ENCODE results near the gene ZNF791.
"Not testable (repeated sequence)": the region's sequence is repeated elsewhere in the genome, so short reads cannot be mapped to it uniquely, and the experiment has no call there.

The ZNF791 gene

DNA sequence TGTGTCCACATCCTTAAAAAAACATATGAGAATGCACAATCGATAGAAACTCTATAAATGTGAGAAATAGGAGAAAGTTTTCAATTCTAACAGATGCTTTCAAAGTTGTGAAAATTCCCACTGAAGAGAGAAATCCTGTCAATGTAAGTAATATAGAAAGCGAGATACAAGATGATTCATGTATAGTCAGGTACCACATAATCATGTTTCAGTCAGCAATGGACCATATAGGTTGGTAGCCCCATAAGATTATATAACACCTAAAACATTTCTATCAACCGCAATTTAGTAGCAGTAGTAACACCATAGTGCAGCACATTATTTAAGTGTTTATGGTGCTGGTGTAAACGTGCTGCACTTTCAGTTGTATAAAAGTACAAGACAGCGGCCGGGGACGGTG, 18.5 kb downstream of the ZNF791 start:
- DNase-seq (ENCODE audit: low spot score) = no peak

DNA sequence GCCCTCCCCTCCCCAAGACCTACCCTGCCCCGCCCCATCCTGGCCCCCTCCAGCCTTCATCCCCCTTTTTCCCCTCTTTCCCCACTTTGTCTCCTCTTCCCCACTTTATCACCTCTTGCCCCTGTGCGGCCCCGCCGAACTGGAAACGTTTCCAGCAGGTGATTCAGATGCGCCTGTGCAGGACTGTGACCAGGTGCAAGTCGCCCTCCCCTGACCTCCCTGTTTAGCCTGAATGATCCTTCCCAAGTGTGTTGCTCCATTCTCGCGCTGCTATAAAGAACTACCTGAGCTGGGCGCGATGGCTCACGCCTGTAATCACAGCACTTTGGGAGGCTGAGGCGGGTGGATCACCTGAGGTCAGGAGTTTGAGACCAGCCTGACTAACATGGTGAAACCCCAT, 25.9 kb downstream of the ZNF791 start:
- no peak for DNase-seq (ENCODE audit: low spot score)

DNA sequence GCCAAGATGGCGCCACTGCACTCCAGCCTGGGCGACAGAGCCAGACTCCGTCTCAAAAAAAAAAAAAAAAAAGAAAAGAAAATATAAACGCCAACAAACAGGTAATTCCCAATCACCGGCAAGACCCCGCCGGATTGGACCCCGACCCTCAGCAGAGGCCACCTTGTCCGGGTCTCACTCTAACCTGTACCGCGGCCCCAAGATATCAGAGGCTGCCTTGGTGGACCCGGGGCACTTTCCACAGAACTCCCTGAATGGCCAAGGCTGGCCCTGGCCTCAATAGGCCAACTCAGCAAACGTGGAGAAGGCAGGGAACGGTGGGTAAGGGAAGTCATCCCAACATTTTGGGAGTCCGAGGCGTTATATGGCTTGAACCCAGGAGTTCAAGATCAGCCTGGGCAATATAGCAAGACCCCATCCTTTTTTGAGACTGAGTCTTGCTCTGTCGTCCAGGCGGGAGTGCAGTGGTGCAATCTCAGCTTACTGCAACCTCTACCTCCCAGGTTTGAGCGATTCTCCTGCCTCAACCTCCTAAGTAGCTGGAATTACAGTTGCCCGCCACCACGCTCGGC, 28.0 kb downstream of the ZNF791 start:
- DNase-seq (ENCODE audit: low spot score) = no peak

DNA sequence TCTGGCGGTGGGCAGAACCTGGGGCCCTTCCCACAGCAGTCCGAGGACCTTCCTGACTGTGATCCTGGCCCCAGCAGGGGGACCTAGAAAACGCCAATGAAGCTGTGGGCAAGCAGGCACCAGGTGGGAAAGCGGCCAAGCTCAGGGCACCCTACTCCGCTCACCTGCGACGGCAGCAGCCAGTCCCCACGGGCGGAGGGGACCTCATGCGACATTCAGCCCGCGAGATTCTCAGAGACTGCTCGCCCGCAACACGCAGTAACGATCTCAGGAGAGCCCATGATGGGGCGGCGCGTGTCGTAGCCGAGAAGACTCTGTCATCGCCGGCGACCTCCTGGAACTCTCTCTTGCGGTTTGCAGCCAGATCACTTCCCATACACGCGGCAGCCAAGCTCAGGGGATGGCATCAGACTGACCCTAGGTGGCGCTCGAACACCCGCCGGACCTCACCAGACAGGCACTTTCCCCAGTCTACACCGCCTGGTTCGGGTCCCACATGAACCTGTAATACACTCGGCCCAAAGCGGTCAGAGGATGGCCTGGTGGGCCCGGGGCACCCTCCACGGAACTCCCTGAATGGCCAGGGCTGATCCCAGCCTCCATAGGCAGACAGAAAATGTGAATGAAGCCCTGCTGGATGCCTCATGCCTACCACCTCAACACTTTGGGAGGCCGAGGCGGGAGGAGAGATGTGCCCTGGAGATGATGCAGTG, 29.3 kb downstream of the ZNF791 start:
- peak; percentile 92 for DNase-seq (ENCODE audit: low spot score)

DNA sequence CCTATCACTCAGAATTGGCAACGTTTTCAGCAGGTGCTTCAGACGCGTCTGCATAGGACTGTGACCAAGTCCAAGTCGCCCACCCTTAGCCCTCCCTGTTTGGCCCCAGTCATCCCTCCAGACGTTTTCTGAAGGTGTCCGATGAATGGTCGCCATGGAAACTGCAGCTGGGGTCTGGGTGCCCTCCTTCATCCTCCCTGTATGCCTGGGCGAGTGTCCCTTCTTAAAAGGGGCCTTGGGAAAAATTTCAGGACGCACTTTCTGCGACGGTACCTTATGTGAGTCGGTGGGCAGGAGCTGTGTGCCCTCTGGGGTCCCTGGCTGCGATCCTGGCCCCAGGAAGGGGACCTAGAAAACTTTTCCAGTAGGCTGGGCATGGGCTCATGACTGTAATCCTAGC, 30.7 kb downstream of the ZNF791 start:
- no peak for DNase-seq (ENCODE audit: low spot score)

DNA sequence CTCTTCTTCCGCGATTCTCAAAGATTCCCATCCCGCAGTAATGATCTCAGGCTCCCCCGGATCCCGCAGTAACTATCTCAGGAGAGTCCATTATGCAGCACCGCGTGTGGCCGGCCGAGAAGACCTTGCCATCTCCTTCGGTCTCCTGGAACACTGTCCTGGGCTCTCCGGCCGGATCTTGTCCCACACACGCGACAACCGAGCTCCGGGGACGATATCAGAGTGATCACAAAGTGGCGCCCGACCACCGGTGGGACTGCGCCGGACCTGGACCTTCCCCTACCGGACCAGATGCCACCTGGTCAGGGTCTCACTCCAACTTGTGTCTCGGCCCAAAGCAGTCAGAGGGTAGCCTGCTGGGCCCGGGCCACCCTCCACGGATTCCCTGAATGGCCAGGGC, 31.8 kb downstream of the ZNF791 start:
- DNase-seq (ENCODE audit: low spot score) = no peak

DNA sequence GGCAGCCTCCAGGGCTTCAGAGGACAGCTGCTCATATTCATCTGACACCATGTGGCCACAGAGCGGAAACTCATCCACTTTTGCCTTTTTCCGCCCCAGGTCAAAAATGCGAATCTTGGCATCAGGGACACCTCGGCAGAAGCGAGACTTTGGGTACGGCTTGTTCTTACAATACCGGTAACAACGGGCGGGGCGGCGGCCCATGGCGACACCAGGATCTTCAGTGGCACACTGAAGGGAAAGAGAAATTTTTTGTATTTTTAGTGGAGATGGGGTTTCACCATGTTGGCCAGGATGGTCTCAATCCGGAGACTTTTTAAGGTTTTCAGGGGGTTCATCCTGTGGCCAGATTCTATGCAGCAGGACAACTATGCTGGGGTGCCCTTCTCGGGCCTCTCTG, 33.0 kb downstream of the ZNF791 start:
- not testable (repeated sequence) for DNase-seq (ENCODE audit: low spot score)

DNA sequence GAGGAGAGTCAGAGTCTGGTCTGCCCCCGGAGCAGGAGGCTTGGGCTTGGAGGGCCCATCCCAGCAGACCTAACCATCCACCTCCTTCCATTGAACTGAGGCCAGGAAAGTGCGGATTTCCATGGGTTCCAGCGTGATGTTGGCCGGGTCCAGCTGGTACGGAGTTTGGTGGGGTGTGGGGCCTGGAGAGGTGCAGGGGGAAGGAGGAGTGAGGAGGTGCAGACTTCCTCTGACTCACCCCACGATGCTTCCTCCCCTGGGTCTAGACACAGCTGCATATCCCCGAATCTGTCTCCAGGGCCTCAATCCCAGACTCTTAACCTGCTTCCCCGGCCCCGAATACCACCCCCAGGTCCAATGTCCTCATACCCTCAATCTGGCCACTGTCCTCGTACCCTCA, 35.8 kb downstream of the ZNF791 start:
- no peak for DNase-seq (ENCODE audit: low spot score)

DNA sequence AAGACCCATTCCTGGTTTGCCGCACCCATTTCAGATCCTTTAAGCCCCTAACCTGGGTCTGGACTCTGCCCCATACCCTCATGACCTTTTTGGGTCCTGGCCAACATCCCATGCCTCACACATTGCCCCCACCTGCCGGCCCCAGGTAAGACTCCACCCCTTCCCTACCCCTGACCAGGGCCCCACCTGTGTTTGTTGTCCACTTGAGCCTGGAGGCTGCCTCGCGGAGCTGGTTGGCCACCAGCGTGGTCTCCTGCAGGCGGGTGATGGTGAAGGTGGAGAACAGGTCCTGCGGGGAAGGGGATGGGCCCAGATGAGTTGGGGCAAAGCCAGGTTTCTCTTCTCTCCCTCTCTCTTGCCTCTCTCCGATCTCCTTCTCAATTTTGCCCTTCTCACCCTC, 36.3 kb downstream of the ZNF791 start:
- no peak for DNase-seq (ENCODE audit: low spot score)

DNA sequence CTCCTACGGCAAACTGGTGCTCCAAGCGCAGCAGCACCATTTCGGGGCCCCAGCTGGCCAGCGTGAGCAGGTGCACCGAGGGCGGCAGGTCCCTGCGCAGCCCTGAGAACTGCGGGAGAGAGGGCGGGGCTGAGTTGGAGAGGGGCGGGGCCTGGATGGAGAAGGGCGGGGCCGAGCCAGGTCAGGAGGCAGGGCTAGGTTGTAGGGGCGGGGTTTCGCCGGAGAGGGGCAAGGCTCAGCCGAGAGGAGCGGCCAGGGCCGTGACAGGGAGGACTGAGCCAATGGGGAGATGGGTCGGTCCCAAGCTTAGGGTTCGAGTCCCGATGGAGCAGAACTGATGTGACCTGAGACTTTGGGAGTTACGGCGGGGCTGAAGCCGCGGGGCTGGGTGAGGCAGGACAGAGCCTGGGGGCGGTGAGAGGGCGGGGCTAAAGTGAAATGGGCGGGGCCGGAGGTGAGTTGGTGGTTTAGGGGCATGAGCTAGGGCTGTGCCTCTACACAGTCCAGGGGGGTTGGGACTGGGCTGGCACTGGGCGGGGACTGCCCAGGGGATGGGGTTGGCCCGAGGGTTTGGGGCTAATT, 36.9 kb downstream of the ZNF791 start:
- DNase-seq (ENCODE audit: low spot score) = peak; percentile 92

DNA sequence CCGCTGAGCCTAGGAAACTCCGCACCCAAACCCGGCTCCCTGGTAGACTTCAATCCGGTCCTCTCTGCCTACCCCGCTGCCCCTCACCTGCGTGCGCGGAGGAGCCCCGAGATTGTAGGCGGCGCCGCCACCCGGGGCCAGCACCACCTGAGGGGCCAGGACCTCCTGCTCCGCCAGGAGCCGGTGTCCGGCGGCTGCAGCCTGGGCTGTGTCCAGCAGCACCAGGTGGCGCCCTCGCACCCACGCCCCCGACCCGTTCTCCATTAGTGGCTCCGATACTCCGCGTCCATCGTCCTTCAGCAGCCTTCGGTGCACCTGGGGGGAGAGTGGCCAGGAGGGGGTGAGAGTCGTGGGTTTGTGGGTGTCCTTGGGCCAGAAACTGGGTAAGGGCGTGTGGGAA, 37.4 kb downstream of the ZNF791 start:
- peak; percentile 82 for DNase-seq (ENCODE audit: low spot score)

DNA sequence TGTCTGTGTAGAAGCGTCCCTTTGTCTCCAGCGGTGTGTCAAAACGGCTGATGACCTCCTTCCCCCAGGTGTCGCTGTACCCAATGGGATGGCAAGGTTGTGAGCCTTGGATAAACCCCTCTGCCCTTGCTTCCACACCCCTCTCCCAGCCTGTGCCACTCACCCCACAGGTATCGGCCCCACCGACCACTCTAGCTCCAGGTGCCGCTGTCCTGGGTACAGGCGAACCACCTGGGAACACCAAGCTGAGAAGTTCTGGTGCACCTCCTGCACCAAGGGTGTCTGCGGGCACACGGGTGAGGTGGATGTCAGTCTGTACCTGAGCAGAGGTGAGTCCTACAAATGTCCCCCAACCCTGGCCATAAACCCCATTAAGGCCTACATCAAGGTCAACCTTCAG, 39.2 kb downstream of the ZNF791 start:
- no peak for DNase-seq (ENCODE audit: low spot score)

DNA sequence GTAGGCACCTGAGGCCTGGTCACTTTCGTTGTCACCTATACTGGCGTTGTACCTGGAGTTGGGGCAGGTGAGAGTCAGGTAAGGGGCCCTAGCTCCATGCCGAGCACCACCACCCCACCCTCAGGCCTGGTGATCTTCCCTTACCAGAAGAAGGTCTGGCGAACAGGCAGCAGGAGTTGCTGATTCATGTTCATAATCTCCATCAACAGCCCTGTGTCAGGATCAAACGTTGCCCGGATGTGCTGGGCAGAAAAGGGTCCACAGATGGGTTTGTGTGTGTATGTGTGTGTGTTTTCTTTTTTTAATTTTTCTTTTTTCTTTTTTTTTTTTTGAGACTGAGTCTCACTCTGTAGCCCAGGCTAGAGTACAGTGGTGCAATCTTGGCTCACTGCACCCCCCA, 41.5 kb downstream of the ZNF791 start:
- DNase-seq (ENCODE audit: low spot score) = no peak

DNA sequence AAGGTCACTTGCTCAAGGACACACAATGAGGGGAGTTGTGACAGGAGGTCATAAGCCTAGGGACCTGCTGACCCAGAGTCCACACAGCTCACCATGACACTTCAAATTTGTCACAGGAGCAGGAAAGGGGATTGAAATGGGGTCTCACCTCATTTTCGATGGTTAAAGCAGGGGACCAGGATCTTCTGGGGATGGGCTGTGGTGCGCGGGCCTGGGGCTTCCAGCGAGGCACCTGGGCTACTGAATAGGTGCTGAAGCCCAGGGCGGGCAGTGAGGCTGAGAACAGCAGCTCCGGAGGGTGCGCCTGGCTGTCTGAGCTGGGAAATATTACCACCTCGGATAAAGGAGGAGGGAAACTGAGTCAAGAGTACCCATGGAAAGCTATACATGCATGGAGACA, 44.8 kb downstream of the ZNF791 start:
- no peak for DNase-seq (ENCODE audit: low spot score)

DNA sequence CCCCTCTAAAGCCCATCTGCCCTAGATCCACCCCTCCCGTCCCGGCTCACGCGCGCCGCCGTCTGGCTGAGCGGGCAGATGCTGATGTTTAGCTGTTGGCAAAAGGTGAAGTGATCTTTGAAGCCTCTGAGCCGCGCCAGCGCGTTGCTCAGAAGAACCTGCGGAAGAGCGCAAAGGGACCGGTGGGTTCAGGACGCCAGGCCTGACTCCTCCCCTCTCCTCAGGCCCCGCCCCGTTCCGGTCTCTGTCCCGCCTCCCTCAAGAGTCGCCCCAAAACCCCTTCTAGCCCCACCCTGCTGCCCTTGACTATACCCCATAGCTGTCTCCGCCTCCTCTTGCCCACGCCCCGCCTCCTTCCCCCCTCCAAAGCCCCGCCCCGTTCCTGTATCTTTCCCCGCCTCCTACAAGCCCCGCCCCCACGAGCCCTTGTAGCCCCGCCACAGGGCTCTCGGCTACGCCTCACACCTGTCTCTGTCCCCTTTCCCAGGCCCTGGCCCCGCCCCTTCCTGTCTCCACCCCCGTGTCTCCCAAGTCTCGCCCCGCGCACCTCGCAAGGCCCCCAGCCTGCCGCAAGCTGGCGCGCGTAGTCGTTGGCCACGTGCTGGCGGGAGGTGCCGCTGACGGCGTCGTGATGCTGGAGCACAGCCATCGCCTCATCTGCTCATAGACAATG, 46.3 kb downstream of the ZNF791 start:
- DNase-seq (ENCODE audit: low spot score) = peak; percentile 90

DNA sequence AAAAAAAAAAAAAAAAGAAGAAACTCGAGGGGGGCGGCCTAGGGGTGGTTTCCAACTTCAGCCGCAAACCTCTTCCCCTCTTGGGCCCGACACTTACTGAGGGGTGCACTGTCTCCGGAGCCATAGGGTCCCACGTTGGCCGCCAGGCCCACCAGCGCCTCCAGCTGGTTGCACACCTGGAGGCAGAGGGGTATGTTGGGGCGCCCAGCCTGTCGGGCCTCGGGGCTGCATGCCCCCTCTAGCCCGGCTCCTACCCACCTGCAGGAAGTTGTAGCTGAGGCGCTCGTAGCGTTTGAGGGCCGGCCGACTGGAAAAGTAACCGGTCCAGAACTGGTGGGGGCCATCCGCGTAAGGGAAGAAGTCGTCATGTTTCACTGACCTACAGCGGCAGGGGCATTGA, 47.2 kb downstream of the ZNF791 start:
- peak; percentile 41 for DNase-seq (ENCODE audit: low spot score)

DNA sequence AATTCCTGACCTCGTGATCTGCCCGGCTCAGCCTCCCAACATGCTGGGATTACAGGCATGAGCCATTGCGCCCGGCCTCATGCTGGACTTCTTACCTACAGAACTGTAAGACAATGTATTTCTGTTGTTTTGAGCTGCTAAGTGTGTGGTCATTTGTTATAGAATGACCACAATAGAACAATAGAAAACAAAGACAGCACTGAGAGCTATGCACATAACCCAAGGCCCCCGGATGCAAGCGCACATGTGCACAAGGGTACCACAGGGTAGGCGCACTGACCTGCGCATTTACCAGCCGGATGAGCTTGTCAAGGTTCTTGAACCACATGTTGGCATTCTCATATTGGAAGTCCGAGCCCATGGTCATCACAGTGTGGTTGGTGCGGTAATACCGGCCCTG, 50.3 kb downstream of the ZNF791 start:
- DNase-seq (ENCODE audit: low spot score) = no peak

DNA sequence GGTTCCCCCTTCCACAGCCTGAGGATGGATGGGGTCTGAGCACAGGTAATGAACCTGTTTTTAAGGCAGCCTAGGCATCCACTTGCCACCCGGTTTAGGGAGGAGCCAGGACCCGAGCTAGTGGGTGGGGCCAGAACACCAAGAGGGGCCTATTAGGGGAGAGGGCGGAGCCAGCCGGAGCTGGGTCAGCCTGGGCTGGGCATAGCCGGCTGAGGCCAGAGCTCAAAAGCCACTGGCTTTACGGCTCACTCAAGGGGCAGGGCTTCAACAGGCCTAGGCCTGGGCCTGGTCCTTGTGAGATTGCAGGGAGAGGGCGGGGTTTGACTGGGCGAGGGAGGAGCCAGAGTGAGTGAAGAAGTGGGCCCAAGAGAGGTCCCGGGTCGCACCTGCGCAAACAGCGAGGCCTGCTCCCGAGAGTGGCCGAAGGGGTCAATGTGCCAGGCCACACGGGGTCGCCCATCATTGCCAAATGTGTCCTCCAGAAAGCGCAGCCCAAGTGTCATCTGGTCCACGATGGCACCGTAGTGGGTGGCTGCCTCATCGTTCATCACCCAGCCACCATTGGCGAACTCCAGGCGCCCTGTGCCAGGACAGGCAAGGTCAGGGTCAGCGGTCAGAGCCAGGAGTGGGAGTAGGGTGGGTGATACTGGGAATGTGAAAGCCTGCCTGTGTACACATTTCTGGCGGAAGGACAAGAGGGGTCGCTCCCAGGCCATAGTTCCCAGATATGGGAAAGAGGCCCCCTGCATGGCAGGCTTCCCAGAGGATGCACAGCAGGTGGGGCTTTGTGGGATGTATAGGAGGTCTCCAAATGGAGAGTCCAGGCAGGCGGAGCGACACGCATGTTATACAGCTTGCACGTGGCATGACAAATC, 53.9 kb downstream of the ZNF791 start:
- DNase-seq (ENCODE audit: low spot score) = peak; percentile 91

DNA sequence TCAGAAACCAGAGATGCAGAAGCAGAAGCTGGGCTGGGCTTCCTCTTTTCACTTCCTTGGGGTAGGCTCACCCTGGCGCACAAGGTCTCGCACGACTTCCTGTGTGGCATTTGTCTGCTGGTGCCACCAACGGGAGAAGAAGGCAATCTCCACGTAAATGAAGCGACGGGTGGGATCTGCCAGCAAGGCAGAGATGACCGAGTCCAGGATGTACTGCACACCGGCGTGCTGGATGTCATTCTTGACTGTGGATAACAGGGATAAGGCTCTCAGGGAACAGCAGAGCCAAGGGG, 54.5 kb downstream of the ZNF791 start:
- DNase-seq (ENCODE audit: low spot score) = no peak

DNA sequence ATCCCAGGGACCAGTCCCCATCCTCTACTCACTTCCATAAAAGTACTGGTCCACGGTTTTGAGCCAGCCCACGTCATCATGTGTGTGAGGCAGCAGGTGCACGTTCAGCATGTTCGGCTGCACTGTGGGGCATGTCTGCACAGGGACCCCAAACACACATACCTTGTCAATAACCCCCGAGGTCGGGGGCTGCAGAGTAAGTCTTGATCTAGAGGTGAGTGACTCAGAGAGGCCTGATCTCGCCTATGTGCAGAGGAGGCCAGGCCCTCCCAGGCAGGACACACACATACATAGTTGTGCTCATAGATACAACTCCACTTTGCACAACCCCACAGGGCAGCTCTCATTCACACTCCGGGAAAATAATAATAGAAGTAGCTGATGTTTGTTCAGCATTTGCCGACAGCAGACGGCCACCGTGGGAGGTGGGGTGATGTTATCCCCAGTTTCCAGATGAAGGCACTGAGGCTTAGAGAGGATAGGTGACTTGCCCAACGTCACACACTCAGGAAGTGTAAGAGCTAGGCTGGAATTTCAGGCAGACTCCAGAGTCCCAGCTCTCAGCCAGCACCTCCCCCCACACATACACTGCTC, 55.0 kb downstream of the ZNF791 start:
- DNase-seq (ENCODE audit: low spot score) = no peak

DNA sequence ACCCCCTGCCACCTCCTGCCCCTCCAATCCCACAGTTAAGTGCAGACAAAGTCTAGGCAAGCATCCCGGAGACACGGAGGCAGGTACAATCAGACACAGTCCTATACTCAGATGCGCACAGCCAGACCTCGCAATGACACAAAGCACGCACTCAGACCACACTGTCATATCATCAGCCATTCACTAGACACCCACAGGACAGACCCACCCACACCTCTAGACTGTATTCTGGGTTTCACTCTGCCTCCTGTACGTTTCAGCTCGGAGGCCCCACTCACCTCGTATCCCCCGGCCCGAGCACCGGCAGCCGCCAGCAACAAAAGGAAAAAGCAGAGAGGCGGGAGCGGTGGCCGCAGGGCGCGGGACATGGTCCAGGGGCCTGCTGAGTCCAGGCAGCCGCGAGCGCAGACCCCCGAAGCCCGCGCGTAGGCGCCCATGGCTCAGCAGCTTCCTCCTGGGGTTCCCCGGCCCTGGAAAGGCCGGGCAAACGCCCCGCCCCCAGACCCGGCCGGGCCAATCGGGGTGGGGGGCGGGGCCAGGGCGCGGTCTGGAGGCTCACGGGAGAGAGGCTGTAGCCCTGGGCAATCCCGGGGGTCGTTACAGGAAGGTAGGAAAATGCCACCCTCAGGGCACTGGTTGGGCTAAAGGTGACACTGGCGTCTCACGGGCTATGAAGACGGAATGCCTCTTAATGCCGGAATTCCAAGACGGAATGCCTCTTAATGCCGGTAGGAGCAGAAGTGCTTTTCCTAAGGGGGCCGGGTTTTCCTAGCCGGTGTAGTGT, 55.7 kb downstream of the ZNF791 start, which contains the start of the genes MAN2B1 and WDR83:
Gene MAN2B1 (minus strand): TSS at position 478 of the 784 bp plus-strand sequence. CDS start 41 bp downstream, at position 437.
Gene WDR83 (plus strand): TSS at position 543 of the 784 bp plus-strand sequence. CDS start 2,984 bp downstream, outside the sequence.
- peak; percentile 96 for DNase-seq (ENCODE audit: low spot score)
